Measurements from ENCODE around the gene NCOA7. TPM values are rescaled to one million over a fixed set of nuclear protein-coding genes. Genes with fewer than 3 reads are reported as not detected.

NCOA7 gene
- total RNA-seq, 1 experiment from 2014 or later = 51.0 TPM

DNA sequence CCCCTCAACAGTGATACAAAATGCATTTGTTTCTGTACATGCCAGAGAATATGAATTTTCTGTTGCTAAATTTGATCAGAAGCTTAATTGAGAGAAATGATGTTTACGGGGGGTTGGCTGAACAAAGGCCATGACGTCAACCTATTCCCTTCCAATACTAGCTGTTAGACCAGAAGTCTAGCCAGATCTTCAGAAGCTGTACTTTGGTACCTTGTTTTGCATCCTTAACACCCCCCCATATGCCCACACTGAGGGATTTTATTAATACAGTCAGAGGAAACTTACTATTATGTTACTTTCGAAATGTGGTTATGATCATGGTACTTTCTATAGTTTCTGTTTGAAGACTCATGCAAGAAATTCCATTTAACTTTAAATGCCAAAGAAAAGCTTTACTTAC, 3.1 kb downstream of the NCOA7 start:
- no peak for DNase-seq
- BruUV-seq (replicated peaks) = no TSS peak
- peaks cover 5% of the 10 kb centered on the region; the same call in 1 of the 2 replicates for H3K9me3 ChIP-seq (ENCODE audit: insufficient read depth, low read depth)
- ChIA-PET CTCF (no interaction called here), POLR2A (ENCODE audit: unreplicated experiment) (no interaction called here)
- H3K27me3 ChIP-seq (ENCODE audit: insufficient read depth, low read depth) = no peaks in the 10 kb centered on the region
- H2AFZ ChIP-seq = no peak overlapping the region
- H3K27ac ChIP-seq = peak overlapping the region; percentile 34
- intact Hi-C loops (cut with micrococcal nuclease; ENCODE audit: unreplicated experiment) = no loop called here
- peak overlapping the region; percentile 26; the same call in 1 of the 2 replicates for H3K4me3 ChIP-seq
- peaks cover 75% of the 10 kb centered on the region for H3K4me1 ChIP-seq (replicated peaks; ENCODE audit: insufficient read depth)
- peak overlapping the region; percentile 91 for H3K4me2 ChIP-seq
- peaks cover 34% of the 10 kb centered on the region for H3F3A ChIP-seq (ENCODE audit: insufficient read depth, low read depth)
- peaks cover 18% of the 10 kb centered on the region; the same call in 1 of the 2 replicates for H3K36me3 ChIP-seq (ENCODE audit: low read depth)
- no peaks in the 10 kb centered on the region for H4K20me1 ChIP-seq (ENCODE audit: insufficient read depth)
- peaks cover 66% of the 10 kb centered on the region for H3K79me2 ChIP-seq (ENCODE audit: low read depth)
- TF ChIP-seq, protein P1, sequence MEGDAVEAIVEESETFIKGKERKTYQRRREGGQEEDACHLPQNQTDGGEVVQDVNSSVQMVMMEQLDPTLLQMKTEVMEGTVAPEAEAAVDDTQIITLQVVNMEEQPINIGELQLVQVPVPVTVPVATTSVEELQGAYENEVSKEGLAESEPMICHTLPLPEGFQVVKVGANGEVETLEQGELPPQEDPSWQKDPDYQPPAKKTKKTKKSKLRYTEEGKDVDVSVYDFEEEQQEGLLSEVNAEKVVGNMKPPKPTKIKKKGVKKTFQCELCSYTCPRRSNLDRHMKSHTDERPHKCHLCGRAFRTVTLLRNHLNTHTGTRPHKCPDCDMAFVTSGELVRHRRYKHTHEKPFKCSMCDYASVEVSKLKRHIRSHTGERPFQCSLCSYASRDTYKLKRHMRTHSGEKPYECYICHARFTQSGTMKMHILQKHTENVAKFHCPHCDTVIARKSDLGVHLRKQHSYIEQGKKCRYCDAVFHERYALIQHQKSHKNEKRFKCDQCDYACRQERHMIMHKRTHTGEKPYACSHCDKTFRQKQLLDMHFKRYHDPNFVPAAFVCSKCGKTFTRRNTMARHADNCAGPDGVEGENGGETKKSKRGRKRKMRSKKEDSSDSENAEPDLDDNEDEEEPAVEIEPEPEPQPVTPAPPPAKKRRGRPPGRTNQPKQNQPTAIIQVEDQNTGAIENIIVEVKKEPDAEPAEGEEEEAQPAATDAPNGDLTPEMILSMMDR (conservative IDR thresholded peaks at IDR 0.05) = no peak
- TF ChIP-seq EZH2 (IDR thresholded peaks at IDR 0.05; ENCODE audit: low read depth) = no peak
- no peaks in the 10 kb centered on the region for H3K9me2 ChIP-seq (ENCODE audit: insufficient read depth)

DNA sequence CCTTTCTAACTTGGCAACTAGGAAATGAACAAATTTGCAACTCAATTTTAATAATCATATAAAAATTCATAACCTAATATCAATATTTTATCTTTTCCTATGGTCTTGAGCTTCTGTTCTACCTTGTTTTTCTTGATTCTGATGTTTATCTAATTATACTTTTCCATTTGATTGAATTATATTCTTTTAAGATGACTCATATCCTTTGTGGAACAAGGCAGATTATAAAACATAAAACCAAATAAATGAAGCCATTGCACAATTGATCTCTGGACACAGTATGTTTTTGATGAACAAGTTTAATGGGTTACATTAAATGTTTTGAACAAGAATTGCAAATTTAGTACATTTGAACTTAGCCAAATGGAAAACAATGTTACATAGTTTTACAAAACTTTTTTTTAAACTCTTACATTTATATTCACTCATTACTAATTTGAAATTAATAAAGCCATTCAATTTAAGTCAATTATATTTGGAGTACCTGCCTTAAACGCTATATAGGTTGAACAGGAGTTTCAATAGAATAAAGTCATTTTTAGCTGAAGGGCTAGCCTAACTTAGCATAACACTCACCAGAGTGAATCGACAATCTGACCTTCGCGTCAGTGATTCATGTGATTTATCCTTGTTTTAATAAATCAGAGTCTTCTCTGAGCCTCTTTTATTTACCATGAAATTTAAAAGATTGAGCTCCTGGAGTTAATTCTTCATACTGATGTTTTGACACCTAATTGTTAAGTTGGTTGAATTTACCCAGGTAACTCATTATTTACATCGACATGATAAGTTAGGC, 3.8 kb downstream of the NCOA7 start:
- H3K79me2 ChIP-seq (ENCODE audit: low read depth) = peaks cover 73% of the 10 kb centered on the region
- intact Hi-C loops (cut with micrococcal nuclease; ENCODE audit: unreplicated experiment) = no loop called here
- H3K4me3 ChIP-seq = peak overlapping the region; percentile 26
- peaks cover 74% of the 10 kb centered on the region for H3K4me1 ChIP-seq (replicated peaks; ENCODE audit: insufficient read depth)
- H3K36me3 ChIP-seq (ENCODE audit: low read depth) = peaks cover 25% of the 10 kb centered on the region; the same call in 1 of the 2 replicates
- ChIA-PET POLR2A (ENCODE audit: unreplicated experiment) (no interaction called here), CTCF (no interaction called here)
- no peaks in the 10 kb centered on the region for H4K20me1 ChIP-seq (ENCODE audit: insufficient read depth)
- peaks cover 27% of the 10 kb centered on the region for H3F3A ChIP-seq (ENCODE audit: insufficient read depth, low read depth)
- H2AFZ ChIP-seq = no peak overlapping the region
- H3K27ac ChIP-seq = peak overlapping the region; percentile 34
- no TSS peak for BruUV-seq (replicated peaks)
- TF ChIP-seq, protein P1 (conservative IDR thresholded peaks at IDR 0.05) = no peak
- no peak for TF ChIP-seq EZH2 (IDR thresholded peaks at IDR 0.05; ENCODE audit: low read depth)
- peaks cover 5% of the 10 kb centered on the region; the same call in 1 of the 2 replicates for H3K9me3 ChIP-seq (ENCODE audit: insufficient read depth, low read depth)
- peak in 1 of 2 experiments; percentile 82 for DNase-seq
- H3K4me2 ChIP-seq = peak overlapping the region; percentile 91
- no peaks in the 10 kb centered on the region for H3K9me2 ChIP-seq (ENCODE audit: insufficient read depth)
- no peaks in the 10 kb centered on the region for H3K27me3 ChIP-seq (ENCODE audit: insufficient read depth, low read depth)

DNA sequence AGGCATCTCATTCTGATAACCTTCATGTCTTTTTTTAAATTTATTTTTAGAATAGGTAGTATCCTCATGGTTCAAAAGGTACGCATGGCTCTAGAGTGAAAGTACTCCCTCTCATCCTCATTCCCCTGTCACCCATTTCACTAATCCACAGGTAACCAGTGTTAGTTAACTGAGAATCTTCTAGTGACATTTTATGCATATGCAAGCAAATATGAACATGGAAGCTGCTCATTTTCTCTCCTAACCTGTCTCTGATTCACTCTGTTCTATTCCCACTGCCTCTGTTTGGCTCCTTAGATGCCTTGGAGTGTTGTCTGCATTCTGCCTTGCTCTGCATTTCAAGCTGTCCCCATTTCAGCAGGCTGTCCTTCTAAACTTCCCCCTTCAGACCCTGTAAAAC, 4.5 kb downstream of the NCOA7 start:
- no peak for DNase-seq
- CTCF ChIA-PET = no interaction called here
- Histone ChIP-seq H3K27me3 (ENCODE audit: insufficient read depth, low read depth) (no peaks in the 10 kb centered on the region), H3K27ac (no peak overlapping the region), H3K9me3 (ENCODE audit: insufficient read depth, low read depth) (peaks cover 5% of the 10 kb centered on the region; the same call in 1 of the 2 replicates), H3K36me3 (ENCODE audit: low read depth) (peaks cover 30% of the 10 kb centered on the region; the same call in 1 of the 2 replicates), H2AFZ (no peak overlapping the region), H3K4me2 (0 out of 2 replicates have a peak overlapping the region, but pooled peaks have one; percentile 91), H3K79me2 (ENCODE audit: low read depth) (peaks cover 80% of the 10 kb centered on the region), H3K4me1 (replicated peaks; ENCODE audit: insufficient read depth) (peaks cover 67% of the 10 kb centered on the region), H4K20me1 (ENCODE audit: insufficient read depth) (no peaks in the 10 kb centered on the region), H3F3A (ENCODE audit: insufficient read depth, low read depth) (peaks cover 20% of the 10 kb centered on the region), H3K4me3 (no peak overlapping the region), H3K9me2 (ENCODE audit: insufficient read depth) (no peaks in the 10 kb centered on the region; the same call in 1 of the 2 replicates)
- POLR2A ChIA-PET (ENCODE audit: unreplicated experiment) = no interaction called here
- no peak for TF ChIP-seq EZH2 (IDR thresholded peaks at IDR 0.05; ENCODE audit: low read depth)
- TF ChIP-seq, protein P1 (conservative IDR thresholded peaks at IDR 0.05) = no peak
- BruUV-seq (replicated peaks) = no TSS peak
- intact Hi-C loops (cut with micrococcal nuclease; ENCODE audit: unreplicated experiment) = no loop called here

Measured in PC-9 (cell line).